WTC11 (cell line): ENCODE data around the gene EGFR. TPM values are rescaled to one million over a fixed set of nuclear protein-coding genes. Genes with fewer than 3 reads are reported as not detected.

Experiments used
- ATAC-seq: fragments of 200-7000 bp; cut with Tn5 transposase; 2 replicates; pipeline ENCODE4 v1.10.0; 2021; ENCODE audit warnings: mild to moderate bottlenecking, moderate library complexity
- CTCF ChIA-PET: fragments of 300-600 bp; sonication (Branson Sonifier 250); formaldehyde crosslinking; loops from one replicate; lab custom pipeline; 2021; ENCODE audit warnings: antibody characterized with exemption; lab: Charles Lee
- POLR2A ChIA-PET: fragments of 350-600 bp; sonication (Branson Sonifier 250); formaldehyde crosslinking; loops from one replicate; lab custom pipeline; 2021; ENCODE audit warnings: antibody characterized with exemption; lab: Charles Lee
- DNase-seq: peaks from one replicate; pipeline ENCODE4 v3.0.0; 2021; ENCODE audit warnings: low spot score
- H3K27ac Mint-ChIP-seq: 2 replicates; pipeline ENCODE4 v1.8.0; 2021; ENCODE audit warnings: mixed read lengths
- H3K27me3 Mint-ChIP-seq: 2 replicates; pipeline ENCODE4 v1.8.0; 2021; ENCODE audit warnings: low read depth, mild to moderate bottlenecking, moderate library complexity, mixed read lengths
- H3K36me3 Mint-ChIP-seq: 2 replicates; pipeline ENCODE4 v1.8.0; 2021; ENCODE audit warnings: mixed read lengths
- H3K4me1 Mint-ChIP-seq: 2 replicates; pipeline ENCODE4 v1.8.0; 2022; ENCODE audit warnings: mixed read lengths
- H3K4me3 Mint-ChIP-seq: 2 replicates; pipeline ENCODE4 v1.8.0; 2021; ENCODE audit warnings: mild to moderate bottlenecking, moderate library complexity, mixed read lengths
- H3K9me3 Mint-ChIP-seq: 2 replicates; pipeline ENCODE4 v1.8.0; 2021; ENCODE audit warnings: mixed read lengths
- ATF3 ChIP-seq: sonication (generic); formaldehyde crosslinking; conservative IDR thresholded peaks from 2 replicates; pipeline ENCODE4 v1.8.1; 2022; ENCODE audit warnings: mild to moderate bottlenecking, missing genetic modification reagents
- CBFB ChIP-seq: sonication (generic); formaldehyde crosslinking; IDR thresholded peaks from 2 replicates; pipeline ENCODE4 v1.8.1; 2022; ENCODE audit warnings: mild to moderate bottlenecking, low read depth, missing genetic modification reagents
- E2F4 ChIP-seq: sonication (generic); formaldehyde crosslinking; IDR thresholded peaks from 2 replicates; pipeline ENCODE4 v1.8.1; 2022; ENCODE audit warnings: low read depth, mild to moderate bottlenecking, moderate library complexity, missing genetic modification reagents, borderline replicate concordance
- FOXJ3 ChIP-seq: sonication (generic); formaldehyde crosslinking; IDR thresholded peaks from 2 replicates; pipeline ENCODE4 v1.9.0; 2021; ENCODE audit warnings: missing genetic modification reagents, mild to moderate bottlenecking, borderline replicate concordance
- GRHL2 ChIP-seq: fragments of 250-450 bp; sonication (Bioruptor Pico); IDR thresholded peaks from 2 replicates; pipeline ENCODE4 v1.8.0; 2022; ENCODE audit warnings: mild to moderate bottlenecking, moderate library complexity; ENCODE audit not compliant: insufficient replicate concordance, severe bottlenecking
- MXD4 ChIP-seq: fragments of 250-450 bp; sonication (Bioruptor Pico); IDR thresholded peaks from 2 replicates; pipeline ENCODE4 v1.8.0; 2021; ENCODE audit warnings: mild to moderate bottlenecking, moderate library complexity, borderline replicate concordance
- NFE2L1 ChIP-seq: sonication (generic); formaldehyde crosslinking; IDR thresholded peaks from 2 replicates; pipeline ENCODE4 v1.8.1; 2023; ENCODE audit warnings: missing genetic modification reagents
- PREB ChIP-seq: sonication (generic); formaldehyde crosslinking; IDR thresholded peaks from 2 replicates; pipeline ENCODE4 v1.8.1; 2022; ENCODE audit warnings: mild to moderate bottlenecking, missing genetic modification reagents, moderate library complexity, borderline replicate concordance
- RELA ChIP-seq: sonication (generic); formaldehyde crosslinking; IDR thresholded peaks from 2 replicates; pipeline ENCODE4 v1.8.1; 2022; ENCODE audit warnings: missing genetic modification reagents, mild to moderate bottlenecking, borderline replicate concordance
- SOX15 ChIP-seq: fragments of 250-450 bp; sonication (Bioruptor Pico); IDR thresholded peaks from 2 replicates; pipeline ENCODE4 v1.9.0; 2021; ENCODE audit warnings: mild to moderate bottlenecking
- TCF7 ChIP-seq: sonication (generic); formaldehyde crosslinking; IDR thresholded peaks from 2 replicates; pipeline ENCODE4 v1.8.0; 2022; ENCODE audit warnings: mild to moderate bottlenecking, low read depth, missing genetic modification reagents, moderate library complexity
- USF2 ChIP-seq: sonication (generic); formaldehyde crosslinking; IDR thresholded peaks from 2 replicates; pipeline ENCODE4 v1.8.1; 2023; ENCODE audit warnings: mild to moderate bottlenecking, missing genetic modification reagents, moderate library complexity
- ZNF396 ChIP-seq: fragments of 250-450 bp; sonication (Bioruptor Pico); IDR thresholded peaks from 2 replicates; pipeline ENCODE4 v1.8.0; 2021; ENCODE audit warnings: mild to moderate bottlenecking, moderate library complexity, borderline replicate concordance
- ZNF425 ChIP-seq: fragments of 250-450 bp; sonication (Bioruptor Pico); conservative IDR thresholded peaks from 2 replicates; pipeline ENCODE4 v1.9.0; 2021; ENCODE audit warnings: mild to moderate bottlenecking
- total RNA-seq: library from RNA; stranded (reverse); gene quantifications from 3 replicates; pipeline ENCODE4 v1.2.3, GENCODE V29; 2021
- TF ChIP-seq, protein P1 (sequence below): fragments of 250-450 bp; sonication (Bioruptor Pico); IDR thresholded peaks from 2 replicates; pipeline ENCODE4 v1.9.0; 2021; ENCODE audit warnings: mild to moderate bottlenecking
- TF ChIP-seq, protein P2 (sequence below): sonication (generic); formaldehyde crosslinking; IDR thresholded peaks from 2 replicates; pipeline ENCODE4 v1.8.1; 2023; ENCODE audit warnings: mild to moderate bottlenecking, moderate library complexity, missing genetic modification reagents

The EGFR gene
- total RNA-seq, 1 experiment from 2014 or later, result 5.9 TPM

- TF ChIP-seq GRHL2 (no peak), ZNF396 (no peak), NFE2L1 (no peak), USF2 (CRISPR knock-in tag) (no peak), MXD4 (CRISPR knock-in tag) (no peak)
These were observed 171.1 kb downstream of the EGFR start (continued) for GRCh38 chr7:55189878-55190436.

GRCh38 chr7:55190511-55191160, 171.8 kb downstream of the EGFR start:
- TF ChIP-seq TCF7 (CRISPR knock-in tag), result no peak
- no peak for TF ChIP-seq GRHL2
- no peak for TF ChIP-seq CBFB
- TF ChIP-seq PREB (CRISPR knock-in tag), result no peak
- TF ChIP-seq, protein P1, sequence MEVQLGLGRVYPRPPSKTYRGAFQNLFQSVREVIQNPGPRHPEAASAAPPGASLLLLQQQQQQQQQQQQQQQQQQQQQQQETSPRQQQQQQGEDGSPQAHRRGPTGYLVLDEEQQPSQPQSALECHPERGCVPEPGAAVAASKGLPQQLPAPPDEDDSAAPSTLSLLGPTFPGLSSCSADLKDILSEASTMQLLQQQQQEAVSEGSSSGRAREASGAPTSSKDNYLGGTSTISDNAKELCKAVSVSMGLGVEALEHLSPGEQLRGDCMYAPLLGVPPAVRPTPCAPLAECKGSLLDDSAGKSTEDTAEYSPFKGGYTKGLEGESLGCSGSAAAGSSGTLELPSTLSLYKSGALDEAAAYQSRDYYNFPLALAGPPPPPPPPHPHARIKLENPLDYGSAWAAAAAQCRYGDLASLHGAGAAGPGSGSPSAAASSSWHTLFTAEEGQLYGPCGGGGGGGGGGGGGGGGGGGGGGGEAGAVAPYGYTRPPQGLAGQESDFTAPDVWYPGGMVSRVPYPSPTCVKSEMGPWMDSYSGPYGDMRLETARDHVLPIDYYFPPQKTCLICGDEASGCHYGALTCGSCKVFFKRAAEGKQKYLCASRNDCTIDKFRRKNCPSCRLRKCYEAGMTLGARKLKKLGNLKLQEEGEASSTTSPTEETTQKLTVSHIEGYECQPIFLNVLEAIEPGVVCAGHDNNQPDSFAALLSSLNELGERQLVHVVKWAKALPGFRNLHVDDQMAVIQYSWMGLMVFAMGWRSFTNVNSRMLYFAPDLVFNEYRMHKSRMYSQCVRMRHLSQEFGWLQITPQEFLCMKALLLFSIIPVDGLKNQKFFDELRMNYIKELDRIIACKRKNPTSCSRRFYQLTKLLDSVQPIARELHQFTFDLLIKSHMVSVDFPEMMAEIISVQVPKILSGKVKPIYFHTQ (CRISPR knock-in tag), result no peak
- no peak for TF ChIP-seq ATF3 (CRISPR knock-in tag)
- no peak for TF ChIP-seq E2F4 (CRISPR knock-in tag)
- no peak for TF ChIP-seq SOX15 (CRISPR knock-in tag)
- TF ChIP-seq, protein P2, sequence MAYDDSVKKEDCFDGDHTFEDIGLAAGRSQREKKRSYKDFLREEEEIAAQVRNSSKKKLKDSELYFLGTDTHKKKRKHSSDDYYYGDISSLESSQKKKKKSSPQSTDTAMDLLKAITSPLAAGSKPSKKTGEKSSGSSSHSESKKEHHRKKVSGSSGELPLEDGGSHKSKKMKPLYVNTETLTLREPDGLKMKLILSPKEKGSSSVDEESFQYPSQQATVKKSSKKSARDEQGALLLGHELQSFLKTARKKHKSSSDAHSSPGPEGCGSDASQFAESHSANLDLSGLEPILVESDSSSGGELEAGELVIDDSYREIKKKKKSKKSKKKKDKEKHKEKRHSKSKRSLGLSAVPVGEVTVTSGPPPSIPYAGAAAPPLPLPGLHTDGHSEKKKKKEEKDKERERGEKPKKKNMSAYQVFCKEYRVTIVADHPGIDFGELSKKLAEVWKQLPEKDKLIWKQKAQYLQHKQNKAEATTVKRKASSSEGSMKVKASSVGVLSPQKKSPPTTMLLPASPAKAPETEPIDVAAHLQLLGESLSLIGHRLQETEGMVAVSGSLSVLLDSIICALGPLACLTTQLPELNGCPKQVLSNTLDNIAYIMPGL (CRISPR knock-in tag), result no peak
- TF ChIP-seq RELA (CRISPR knock-in tag), result no peak
- no peak for TF ChIP-seq ZNF425 (CRISPR knock-in tag)
- no peak for TF ChIP-seq FOXJ3 (CRISPR knock-in tag)
- no peak for TF ChIP-seq NFE2L1
- TF ChIP-seq, all 79 proteins: peak for 0
- ATAC-seq (no peak), DNase-seq (no peak)
- ChIA-PET CTCF (interaction anchor here (1.1 to 2.9 kb wide), 4 partner anchors 11 to 64 kb away, joined by 3 to 22 read pairs (median 12); no protein-coding TSS in a partner anchor), POLR2A (no interaction called here)
- H3K4me3 Mint-ChIP-seq, result no peak overlapping the region
- H3K27me3 Mint-ChIP-seq, result no peaks in the 10 kb centered on the region
- H3K9me3 Mint-ChIP-seq, result no peaks in the 10 kb centered on the region
- H3K36me3 Mint-ChIP-seq, result no peaks in the 10 kb centered on the region
- peaks cover 67% of the 10 kb centered on the region for H3K4me1 Mint-ChIP-seq
- H3K27ac Mint-ChIP-seq, result no peak overlapping the region
